K562 (cell line): ENCODE results near the gene CCDC71L. TPM values are rescaled to one million over a fixed set of nuclear protein-coding genes. Genes with fewer than 3 reads are reported as not detected.

ENCODE experiments used
- ATAC-seq: fragments of 200-7000 bp; cut with Tn5 transposase; 3 replicates; pipeline ENCODE4 v1.9.1; 2020; ENCODE audit warnings: moderate library complexity
- BruUV-seq: library from RNA; stranded (reverse); fragments of 400-500 nt; replicated peaks from 2 replicates; lab custom pipeline; 2021; lab: Mats Ljungman, UMichigan
- CTCF ChIA-PET: fragments of 300-600 bp; formaldehyde crosslinking; extraction: SDS; loops from one replicate; lab custom pipeline; 2021; ENCODE audit warnings: low intra/inter-chr PET ratio; lab: Yijun Ruan, JAX
- POLR2A ChIA-PET: fragments of 300-600, 350-650 bp; sonication (Branson Sonifier 250); formaldehyde crosslinking; extraction: SDS; loops from one replicate; lab custom pipeline; 2021; ENCODE audit warnings: antibody characterized with exemption, inconsistent platforms; lab: Yijun Ruan, JAX
- DNase-seq, 4 experiments: peaks; one replicate each; pipeline versions ENCODE4 v3.0.0 to v3.0.0-alpha.2; 2011 to 2018; ENCODE audit warnings: low spot score in 3 of 4, mixed read lengths in 3 of 4; ENCODE audit errors: extremely low read depth in 1 of 4
- FAIRE-seq: peaks from 2 replicates; lab custom pipeline; 2011; peaks lifted over from hg19 to GRCh38; lab: Jason Lieb, UNC
- H2AFZ ChIP-seq: 2 replicates; pipeline ENCODE4 v1.6.0; 2011; ENCODE audit warnings: low read depth, low read length, control low read depth, inconsistent platforms
- H3K27ac ChIP-seq: fragments of 200-600 bp; 3 replicates; pipeline ENCODE4 v1.8.0; 2011; ENCODE audit warnings: low read depth, mild to moderate bottlenecking, control low read depth, inconsistent platforms, low read length, moderate library complexity, mixed read lengths; ENCODE audit errors: extremely low read depth
- H3K27me3 ChIP-seq, 2 experiments: fragments of 300-600 bp in 1 of 2; 2 replicates in 1 of 2; 3 replicates in 1 of 2; pipeline versions ENCODE4 v1.6.0 to v1.8.0; 2011; ENCODE audit warnings: inconsistent platforms in 2 of 2, low read length in 2 of 2, mild to moderate bottlenecking in 1 of 2, mixed read lengths in 1 of 2, moderate library complexity in 1 of 2; ENCODE audit not compliant: control insufficient read depth in 2 of 2, insufficient read depth in 2 of 2
- H3K36me3 ChIP-seq: fragments of 300-600 bp; 3 replicates; pipeline ENCODE4 v1.8.0; 2011; ENCODE audit warnings: mild to moderate bottlenecking, low read length, inconsistent platforms; ENCODE audit not compliant: control insufficient read depth, insufficient read depth
- H3K4me1 ChIP-seq, 2 experiments: fragments of 200-600 bp in 1 of 2; replicated peaks in 1 of 2; 2 replicates in 1 of 2; 3 replicates in 1 of 2; pipeline versions ENCODE4 v1.5.1 to v1.8.0; 2011; ENCODE audit warnings: inconsistent platforms in 2 of 2, low read length in 2 of 2, mild to moderate bottlenecking in 1 of 2, mixed read lengths in 1 of 2, moderate library complexity in 1 of 2; ENCODE audit not compliant: control insufficient read depth in 2 of 2, insufficient read depth in 2 of 2
- H3K4me2 ChIP-seq: 2 replicates; pipeline ENCODE4 v1.6.1; 2011; ENCODE audit warnings: low read length, control low read depth, inconsistent platforms, mixed read lengths; ENCODE audit not compliant: insufficient read depth
- H3K4me3 ChIP-seq: fragments of 200-600 bp; sonication (generic), shearing (Covaris generic); 2 replicates; pipeline ENCODE4 v1.5.1; 2016; ENCODE audit warnings: control low read depth, inconsistent platforms
- H3K79me2 ChIP-seq: fragments of 200-600 bp; 3 replicates; pipeline ENCODE4 v1.8.0; 2011; ENCODE audit warnings: low read length, inconsistent platforms; ENCODE audit not compliant: control insufficient read depth, insufficient read depth
- H3K9ac ChIP-seq, 2 experiments: 2 replicates each; pipeline versions ENCODE4 v1.6.0 to v1.6.1; 2011; ENCODE audit warnings: low read depth in 2 of 2, low read length in 2 of 2, control low read depth in 1 of 2, inconsistent platforms in 1 of 2, mild to moderate bottlenecking in 1 of 2, mixed read lengths in 1 of 2; ENCODE audit not compliant: insufficient read depth in 1 of 2
- H3K9me1 ChIP-seq: one replicate; pipeline ENCODE4 v1.6.0; 2011; ENCODE audit warnings: inconsistent platforms, mild to moderate bottlenecking, low read length, moderate library complexity; ENCODE audit not compliant: control insufficient read depth, insufficient read depth
- H3K9me3 ChIP-seq: replicated peaks from 2 replicates; pipeline ENCODE4 v1.5.1; 2011; ENCODE audit warnings: low read depth, low read length, inconsistent platforms; ENCODE audit not compliant: control insufficient read depth, insufficient read depth
- H4K20me1 ChIP-seq: replicated peaks from 2 replicates; pipeline ENCODE4 v1.6.1; 2011; ENCODE audit warnings: low read length, inconsistent platforms, mixed read lengths; ENCODE audit not compliant: control insufficient read depth, insufficient read depth
- BACH1 ChIP-seq: fragments of 200-800 bp; sonication (Bioruptor generic); IDR thresholded peaks from 2 replicates; pipeline ENCODE4 v1.6.1; 2016; ENCODE audit warnings: missing genetic modification characterization, missing compliant biosample characterization
- CREB1 ChIP-seq, 2 experiments: sonication (generic) in 1 of 2; formaldehyde crosslinking in 1 of 2; IDR thresholded peaks; 2 replicates each; pipeline versions ENCODE4 v1.6.1 to v1.8.0; 2012 to 2022; ENCODE audit warnings: inconsistent platforms in 1 of 2, mild to moderate bottlenecking in 1 of 2, missing genetic modification reagents in 1 of 2, moderate library complexity in 1 of 2
- CXXC5 ChIP-seq: fragments of 250-450 bp; sonication (Bioruptor Pico); IDR thresholded peaks from 2 replicates; pipeline ENCODE4 v1.8.0; 2022; ENCODE audit warnings: inconsistent platforms, mild to moderate bottlenecking, moderate library complexity
- DMBX1 ChIP-seq: fragments of 250-450 bp; sonication (Bioruptor Pico); IDR thresholded peaks from 2 replicates; pipeline ENCODE4 v1.8.0; 2022; ENCODE audit warnings: inconsistent platforms, mild to moderate bottlenecking, moderate library complexity, borderline replicate concordance
- ELF1 ChIP-seq: fragments of 200-800 bp; sonication (Bioruptor generic); IDR thresholded peaks from 2 replicates; pipeline ENCODE4 v1.6.1; 2016; ENCODE audit warnings: missing genetic modification characterization, missing compliant biosample characterization
- FOXK1 ChIP-seq: sonication (generic); formaldehyde crosslinking; IDR thresholded peaks from 2 replicates; pipeline ENCODE4 v1.8.0; 2022; ENCODE audit warnings: missing genetic modification reagents, mild to moderate bottlenecking, borderline replicate concordance
- MAFK ChIP-seq: IDR thresholded peaks from 2 replicates; pipeline ENCODE4 v1.6.1; 2011; ENCODE audit warnings: low read length, improper control_type of control experiment
- NFYB ChIP-seq: IDR thresholded peaks from 2 replicates; pipeline ENCODE4 v1.6.1; 2011; ENCODE audit warnings: mild to moderate bottlenecking, moderate library complexity; ENCODE audit not compliant: insufficient read length; ENCODE audit errors: extremely low read depth
- PHF20 ChIP-seq: fragments of 450-650 bp; IDR thresholded peaks from 2 replicates; pipeline ENCODE4 v1.6.1; 2018; ENCODE audit not compliant: partially characterized antibody
- RFX5 ChIP-seq: IDR thresholded peaks from 2 replicates; pipeline ENCODE4 v1.6.1; 2011; ENCODE audit warnings: low read depth, mild to moderate bottlenecking, improper control_type of control experiment, low read length
- SLC30A9 ChIP-seq: fragments of 250-450 bp; sonication (Bioruptor Pico); IDR thresholded peaks from 2 replicates; pipeline ENCODE4 v1.8.0; 2022; ENCODE audit warnings: mild to moderate bottlenecking, moderate library complexity
- SMAD4 ChIP-seq: fragments of 250-450 bp; sonication (Bioruptor Pico); conservative IDR thresholded peaks from 2 replicates; pipeline ENCODE4 v1.8.0; 2021; ENCODE audit warnings: inconsistent platforms, mild to moderate bottlenecking, moderate library complexity
- TCF3 ChIP-seq: sonication (generic); formaldehyde crosslinking; IDR thresholded peaks from 2 replicates; pipeline ENCODE4 v1.4.0; 2020; ENCODE audit warnings: mild to moderate bottlenecking, missing genetic modification reagents
- YY1 ChIP-seq, 3 experiments: IDR thresholded peaks; 2 replicates each; pipeline ENCODE4 v1.6.1; 2011; ENCODE audit warnings: low read length in 2 of 3, mild to moderate bottlenecking in 2 of 3, moderate library complexity in 2 of 3, borderline replicate concordance in 1 of 3, control low read depth in 1 of 3, low read depth in 1 of 3; ENCODE audit not compliant: insufficient read depth in 3 of 3, insufficient replicate concordance in 2 of 3, control insufficient read depth in 1 of 3, insufficient read length in 1 of 3; ENCODE audit errors: extremely low read depth in 1 of 3
- ZNF395 ChIP-seq: fragments of 200-800 bp; sonication (Bioruptor generic); IDR thresholded peaks from 2 replicates; pipeline ENCODE4 v1.6.1; 2017; ENCODE audit warnings: missing genetic modification characterization, missing compliant biosample characterization
- ZNF41 ChIP-seq: fragments of 250-450 bp; sonication (Bioruptor Pico); conservative IDR thresholded peaks from 2 replicates; pipeline ENCODE4 v1.4.0; 2020; ENCODE audit warnings: mild to moderate bottlenecking
- ZNF449 ChIP-seq: fragments of 250-450 bp; sonication (Bioruptor Pico); IDR thresholded peaks from 2 replicates; pipeline ENCODE4 v1.8.0; 2022; ENCODE audit warnings: moderate library complexity, mild to moderate bottlenecking, inconsistent platforms
- ZNF75A ChIP-seq: fragments of 450-650 bp; formaldehyde crosslinking; IDR thresholded peaks from 2 replicates; pipeline ENCODE4 v1.4.0; 2020; ENCODE audit warnings: mild to moderate bottlenecking
- ZNF766 ChIP-seq: fragments of 200-800 bp; sonication (Bioruptor generic); conservative IDR thresholded peaks from 2 replicates; pipeline ENCODE4 v1.6.1; 2016; ENCODE audit warnings: missing genetic modification characterization, missing compliant biosample characterization
- WGBS: fragments of 100-300 bp; shearing (Covaris generic); methylation state at CpG from one replicate; pipeline ENCODE4 v1.1.6; 2016; ENCODE audit warnings: low coverage, mixed read lengths; ENCODE audit not compliant: insufficient coverage; ENCODE audit errors: missing lambda C conversion rate; 5-methylcytosine and 5-hydroxymethylcytosine counted together
- in situ Hi-C: fragments of 300-500 bp; cut with MboI; formaldehyde crosslinking; loops from 4 replicates; pipeline ENCODE4 v1.15.0; 2018; ENCODE audit warnings: inconsistent platforms, mixed read lengths
- intact Hi-C: fragments of 100-400 bp; cut with micrococcal nuclease; formaldehyde crosslinking; loops from 2 replicates; pipeline ENCODE4 v1.14.2; 2022
- polyA plus RNA-seq, 8 experiments: library from polyadenylated mRNA; depleted of rRNA in 4 of 8; stranded (reverse) in 5 of 8; unstranded in 3 of 8; fragments of >200 nt; fragmentation: Nextera tagmentation in 2 of 8; fragmentation: Illumina TruSeq in 1 of 8; extraction: Ambion mirVana in 2 of 8; extraction: Trizol in 1 of 8; gene quantifications; 2 replicates each; pipeline versions ENCODE4 v1.2.1 to v1.2.3, GENCODE V29; 2011 to 2014; ENCODE audit warnings: inconsistent platforms in 1 of 8, missing spikeins in 1 of 8
- total RNA-seq, 7 experiments: library from RNA; depleted of rRNA in 6 of 7; stranded (reverse); fragments of >200 nt in 6 of 7; fragmentation: Illumina TruSeq in 2 of 7; extraction: Trizol in 2 of 7; gene quantifications; 2 replicates each; pipeline versions ENCODE4 v1.2.1 to v1.2.3, GENCODE V29; 2011 to 2021; ENCODE audit warnings: low replicate concordance in 1 of 7

Gene CCDC71L
- total and polyA plus RNA-seq, 9 of the 15 experiments (the other 6 are each of a cell fraction or from before 2014, with no cell fraction given): 5.7 to 108 (median 25.4) TPM

- Histone ChIP-seq H4K20me1 (no peaks in the 10 kb centered on the region), H3K4me2 (peak overlapping the region; percentile 28; the same call in 1 of the 2 replicates), H3K36me3 (no peaks in the 10 kb centered on the region), H3K9ac (no peak overlapping the region; a peak in 1 of 4 replicates), H3K79me2 (no peaks in the 10 kb centered on the region), H3K9me3 (peaks cover 4% of the 10 kb centered on the region), H3K27me3 (peaks cover 2 to 3% of the 10 kb centered on the region in 2 experiments; a peak in 2 of 5 replicates), H3K4me1 (peaks cover 0 to 16% of the 10 kb centered on the region in 2 experiments; a peak in 4 of 5 replicates), H3K27ac (no peak overlapping the region), H2AFZ (peak overlapping the region; percentile 75), H3K4me3 (no peak overlapping the region), H3K9me1 (no peaks in the 10 kb centered on the region)
- WGBS: 31% methylated on average over 6 of the region's 6 CpGs
- BruUV-seq: no TSS peak
- CTCF ChIA-PET: no interaction called here
- intact Hi-C loops: no loop called here
- DNase-seq: peak in 1 of 4 experiments; percentile 55
- peak; percentile 76 for ATAC-seq
- peak; percentile 44 for FAIRE-seq
- POLR2A ChIA-PET: interaction anchor here (0.9 to 1.2 kb wide), 2 partner anchors 9 to 101 kb away, joined by 3 to 4 read pairs; no protein-coding TSS in a partner anchor
- in situ Hi-C loops: no loop called here
- no peak for TF ChIP-seq PHF20
- no peak for TF ChIP-seq CREB1 (IDR thresholded peaks at IDR 0.05)
- TF ChIP-seq CREB1 (CRISPR knock-in tag; IDR thresholded peaks at IDR 0.05): no peak
- peak in 2 of 3 experiments; percentile 43 to 77 for TF ChIP-seq YY1 (IDR thresholded peaks at IDR 0.05; ENCODE audit: borderline replicate concordance in 1 of 3, control insufficient read depth in 1 of 3, extremely low read depth in 1 of 3, insufficient read depth in 3 of 3, insufficient read length in 1 of 3, insufficient replicate concordance in 2 of 3, low read depth in 1 of 3, low read length in 2 of 3)
- peak; percentile 71 for TF ChIP-seq ELF1 (tag)
- no peak for TF ChIP-seq RFX5
- TF ChIP-seq SLC30A9: no peak
- 0 out of 2 replicates have a peak, but pooled peaks have one; percentile 32 for TF ChIP-seq ZNF75A (CRISPR knock-in tag)
- TF ChIP-seq FOXK1 (CRISPR knock-in tag): no peak
- TF ChIP-seq ZNF41 (CRISPR knock-in tag): no peak
- TF ChIP-seq TCF3 (CRISPR knock-in tag): no peak
- no peak for TF ChIP-seq MAFK
- TF ChIP-seq ZNF395: peak; percentile 70; the same call in 1 of the 2 replicates
- peak; percentile 70 for TF ChIP-seq CXXC5
- no peak for TF ChIP-seq BACH1 (tag)
- TF ChIP-seq SMAD4: peak; percentile 76; the same call in 1 of the 2 replicates
- TF ChIP-seq ZNF766 (CRISPR knock-in tag): no peak
- TF ChIP-seq NFYB: no peak
- peak; percentile 10; the same call in 1 of the 2 replicates for TF ChIP-seq ZNF449 (CRISPR knock-in tag)
- peak; percentile 67 for TF ChIP-seq DMBX1 (CRISPR knock-in tag)
Observed at GRCh38 chr7:106625678-106626301, 35.2 kb downstream of the CCDC71L start.
